Liver (tissue), 3 donors: ENCODE data around the gene CDH6.

Experiments
- FOXA2 ChIP-seq: IDR thresholded peaks from 2 replicates; pipeline ENCODE4 v1.6.1; 2016; ENCODE audit warnings: antibody characterized with exemption
- GABPA ChIP-seq, 2 donors: IDR thresholded peaks in 1 of 2; conservative IDR thresholded peaks in 1 of 2; 2 replicates each; pipeline ENCODE4 v1.6.1; 2016; ENCODE audit warnings: antibody characterized with exemption in 2 of 2, mild to moderate bottlenecking in 1 of 2, moderate library complexity in 1 of 2
- JUND ChIP-seq, 2 donors: IDR thresholded peaks; 2 replicates each; pipeline ENCODE4 v1.6.1; 2016; ENCODE audit warnings: antibody characterized with exemption in 2 of 2
- RAD21 ChIP-seq, 2 donors: IDR thresholded peaks; 2 replicates each; pipeline ENCODE4 v1.6.1; 2016; ENCODE audit warnings: antibody characterized with exemption in 2 of 2, mild to moderate bottlenecking in 2 of 2
- REST ChIP-seq: IDR thresholded peaks from 2 replicates; pipeline ENCODE4 v1.6.1; 2016; ENCODE audit warnings: antibody characterized with exemption, mild to moderate bottlenecking
- RXRA ChIP-seq, 2 donors: IDR thresholded peaks; 2 replicates each; pipeline ENCODE4 v1.6.1; 2017 to 2018; ENCODE audit warnings: antibody characterized with exemption in 2 of 2, mild to moderate bottlenecking in 1 of 2
- SP1 ChIP-seq: IDR thresholded peaks from 2 replicates; pipeline ENCODE4 v1.6.1; 2018; ENCODE audit warnings: antibody characterized with exemption, mild to moderate bottlenecking
- TAF1 ChIP-seq: conservative IDR thresholded peaks from 2 replicates; pipeline ENCODE4 v1.6.1; 2016; ENCODE audit warnings: antibody characterized with exemption, mild to moderate bottlenecking
- YY1 ChIP-seq: IDR thresholded peaks from 2 replicates; pipeline ENCODE4 v1.6.1; 2016; ENCODE audit warnings: antibody characterized with exemption, mild to moderate bottlenecking
- ZBTB33 ChIP-seq: IDR thresholded peaks from 2 replicates; pipeline ENCODE4 v1.6.1; 2016; ENCODE audit warnings: antibody characterized with exemption
- TF ChIP-seq, protein P1 (sequence below): fragments of 150-350 bp; IDR thresholded peaks from 2 replicates; pipeline ENCODE4 v1.5.1; 2017; ENCODE audit warnings: improper control_type of control experiment, low read depth, low read length; ENCODE audit not compliant: missing input control
- TF ChIP-seq, protein P2 (sequence below): IDR thresholded peaks from 2 replicates; pipeline ENCODE4 v1.6.1; 2016; ENCODE audit warnings: antibody characterized with exemption
- TF ChIP-seq, protein P3 (sequence below): IDR thresholded peaks from 2 replicates; pipeline ENCODE4 v1.6.1; 2016; ENCODE audit warnings: antibody characterized with exemption
- donor health status: healthy.
- donor health status: healthy.

DNA sequence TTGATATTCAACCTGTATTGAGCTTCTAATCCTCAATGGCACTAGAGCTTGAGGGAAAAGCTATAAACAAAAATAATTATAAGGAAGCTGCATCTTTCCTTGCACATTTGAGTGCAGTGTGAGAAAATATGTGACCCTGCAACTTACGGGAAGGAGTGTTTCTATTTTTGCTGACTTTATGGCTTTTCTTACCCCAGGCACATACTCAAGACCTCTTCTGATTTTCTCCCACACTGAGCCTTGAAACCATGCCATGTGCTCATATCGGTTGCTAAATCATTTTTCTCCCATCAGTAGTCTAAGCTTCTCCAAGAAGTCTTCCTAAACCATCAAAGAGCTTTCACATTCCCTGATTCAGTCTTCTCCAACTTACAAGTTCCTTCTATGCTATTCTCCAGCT is 91.5 kb downstream of the CDH6 start:
- TF ChIP-seq JUND (IDR thresholded peaks at IDR 0.05) (no peak), TAF1 (no peak), SP1 (no peak), RAD21 (IDR thresholded peaks at IDR 0.05) (no peak), YY1 (no peak), RXRA (IDR thresholded peaks at IDR 0.05) (no peak), REST (no peak), ZBTB33 (no peak), FOXA2 (no peak), GABPA (IDR thresholded peaks at IDR 0.05 in 1 of 2, conservative IDR thresholded peaks at IDR 0.05 in 1 of 2) (no peak)
- TF ChIP-seq, protein P1, sequence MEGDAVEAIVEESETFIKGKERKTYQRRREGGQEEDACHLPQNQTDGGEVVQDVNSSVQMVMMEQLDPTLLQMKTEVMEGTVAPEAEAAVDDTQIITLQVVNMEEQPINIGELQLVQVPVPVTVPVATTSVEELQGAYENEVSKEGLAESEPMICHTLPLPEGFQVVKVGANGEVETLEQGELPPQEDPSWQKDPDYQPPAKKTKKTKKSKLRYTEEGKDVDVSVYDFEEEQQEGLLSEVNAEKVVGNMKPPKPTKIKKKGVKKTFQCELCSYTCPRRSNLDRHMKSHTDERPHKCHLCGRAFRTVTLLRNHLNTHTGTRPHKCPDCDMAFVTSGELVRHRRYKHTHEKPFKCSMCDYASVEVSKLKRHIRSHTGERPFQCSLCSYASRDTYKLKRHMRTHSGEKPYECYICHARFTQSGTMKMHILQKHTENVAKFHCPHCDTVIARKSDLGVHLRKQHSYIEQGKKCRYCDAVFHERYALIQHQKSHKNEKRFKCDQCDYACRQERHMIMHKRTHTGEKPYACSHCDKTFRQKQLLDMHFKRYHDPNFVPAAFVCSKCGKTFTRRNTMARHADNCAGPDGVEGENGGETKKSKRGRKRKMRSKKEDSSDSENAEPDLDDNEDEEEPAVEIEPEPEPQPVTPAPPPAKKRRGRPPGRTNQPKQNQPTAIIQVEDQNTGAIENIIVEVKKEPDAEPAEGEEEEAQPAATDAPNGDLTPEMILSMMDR: no peak
- TF ChIP-seq, protein P2, sequence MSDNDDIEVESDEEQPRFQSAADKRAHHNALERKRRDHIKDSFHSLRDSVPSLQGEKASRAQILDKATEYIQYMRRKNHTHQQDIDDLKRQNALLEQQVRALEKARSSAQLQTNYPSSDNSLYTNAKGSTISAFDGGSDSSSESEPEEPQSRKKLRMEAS: no peak
- TF ChIP-seq, protein P3, sequence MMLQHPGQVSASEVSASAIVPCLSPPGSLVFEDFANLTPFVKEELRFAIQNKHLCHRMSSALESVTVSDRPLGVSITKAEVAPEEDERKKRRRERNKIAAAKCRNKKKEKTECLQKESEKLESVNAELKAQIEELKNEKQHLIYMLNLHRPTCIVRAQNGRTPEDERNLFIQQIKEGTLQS: no peak
